GM21515 (cell line): Measurements from ENCODE around the gene SYNPO2.
"Not testable (repeated sequence)": the region's sequence is repeated elsewhere in the genome, so short reads cannot be mapped to it uniquely, and the experiment has no call there.

ENCODE experiments used
- ATAC-seq: cut with Tn5 transposase; IDR thresholded peaks from one replicate; pipeline ENCODE4 v1.9.1; 2021; ENCODE audit not compliant: unreplicated experiment

SYNPO2 gene

GRCh38 chr4:119027811-119028210 is 139.2 kb downstream of the SYNPO2 start:
- ATAC-seq, result no peak

DNA sequence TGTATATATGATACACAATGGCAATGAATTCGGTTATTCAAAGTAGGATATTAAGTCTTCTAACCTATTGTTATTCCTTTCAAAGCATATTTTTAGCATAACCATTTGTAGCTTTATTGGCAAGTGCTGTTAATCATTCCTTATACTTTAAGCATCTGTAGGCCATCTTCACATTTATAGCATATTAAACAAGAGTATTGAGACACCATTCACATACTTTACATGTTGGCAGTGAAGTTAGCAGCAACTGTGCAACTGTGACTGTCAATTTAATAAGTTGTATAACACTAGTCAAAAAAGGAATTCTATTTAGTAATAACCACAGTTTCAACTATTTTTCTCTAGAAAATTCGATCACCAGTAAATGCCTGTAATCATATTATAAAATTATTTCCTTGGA is 139.6 kb downstream of the SYNPO2 start:
- no peak for ATAC-seq

GRCh38 chr4:119029847-119030535 is 141.3 kb downstream of the SYNPO2 start:
- ATAC-seq, result no peak

DNA sequence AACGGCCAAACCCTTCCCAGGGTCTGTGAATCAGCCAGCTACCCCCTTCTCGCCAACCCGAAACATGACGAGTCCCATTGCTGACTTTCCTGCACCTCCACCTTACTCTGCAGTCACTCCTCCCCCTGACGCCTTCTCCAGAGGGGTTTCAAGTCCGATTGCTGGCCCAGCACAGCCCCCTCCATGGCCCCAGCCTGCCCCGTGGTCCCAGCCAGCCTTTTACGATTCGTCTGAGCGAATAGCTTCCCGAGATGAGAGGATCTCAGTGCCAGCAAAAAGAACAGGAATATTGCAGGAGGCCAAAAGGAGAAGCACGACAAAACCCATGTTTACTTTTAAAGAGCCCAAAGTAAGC is 141.9 kb downstream of the SYNPO2 start:
- ATAC-seq, result no peak

- no peak for ATAC-seq
Observed at GRCh38 chr4:119031218-119031617, 142.6 kb downstream of the SYNPO2 start.

DNA sequence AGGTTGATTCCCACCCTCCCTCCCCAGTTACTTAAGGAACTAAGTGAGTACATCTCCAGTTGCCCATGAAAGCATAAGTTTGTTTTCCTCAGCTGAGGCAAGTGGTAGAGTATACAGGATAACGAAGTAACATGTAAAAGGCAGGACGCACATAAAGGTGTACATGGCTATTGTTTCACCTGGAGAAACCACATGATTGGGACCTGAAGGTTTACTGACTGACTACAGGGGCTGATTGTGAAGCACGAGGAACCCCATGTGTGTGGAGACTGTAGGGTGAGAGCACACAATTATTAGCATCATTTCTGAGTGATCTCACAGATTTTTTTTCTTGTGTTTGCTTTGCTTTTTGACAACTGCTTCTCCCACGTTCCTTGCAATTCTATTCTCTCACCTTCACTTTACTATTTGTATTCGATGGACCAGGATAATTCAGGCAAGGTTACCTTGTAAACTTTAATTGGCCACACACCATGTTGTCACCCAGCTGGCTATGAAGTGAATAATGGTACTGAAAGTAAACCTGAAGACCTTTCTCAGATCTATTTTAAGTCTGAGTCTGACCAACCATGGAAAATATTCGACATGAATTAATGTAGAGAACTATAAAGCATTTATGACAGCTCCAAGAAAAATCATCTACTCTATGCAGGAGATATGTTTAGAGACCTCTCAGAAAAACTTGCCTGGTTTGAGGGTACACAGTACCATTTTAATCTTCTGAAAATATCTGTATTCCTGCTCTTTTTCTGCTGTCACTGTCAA is 144.4 kb downstream of the SYNPO2 start:
- no peak for ATAC-seq

DNA sequence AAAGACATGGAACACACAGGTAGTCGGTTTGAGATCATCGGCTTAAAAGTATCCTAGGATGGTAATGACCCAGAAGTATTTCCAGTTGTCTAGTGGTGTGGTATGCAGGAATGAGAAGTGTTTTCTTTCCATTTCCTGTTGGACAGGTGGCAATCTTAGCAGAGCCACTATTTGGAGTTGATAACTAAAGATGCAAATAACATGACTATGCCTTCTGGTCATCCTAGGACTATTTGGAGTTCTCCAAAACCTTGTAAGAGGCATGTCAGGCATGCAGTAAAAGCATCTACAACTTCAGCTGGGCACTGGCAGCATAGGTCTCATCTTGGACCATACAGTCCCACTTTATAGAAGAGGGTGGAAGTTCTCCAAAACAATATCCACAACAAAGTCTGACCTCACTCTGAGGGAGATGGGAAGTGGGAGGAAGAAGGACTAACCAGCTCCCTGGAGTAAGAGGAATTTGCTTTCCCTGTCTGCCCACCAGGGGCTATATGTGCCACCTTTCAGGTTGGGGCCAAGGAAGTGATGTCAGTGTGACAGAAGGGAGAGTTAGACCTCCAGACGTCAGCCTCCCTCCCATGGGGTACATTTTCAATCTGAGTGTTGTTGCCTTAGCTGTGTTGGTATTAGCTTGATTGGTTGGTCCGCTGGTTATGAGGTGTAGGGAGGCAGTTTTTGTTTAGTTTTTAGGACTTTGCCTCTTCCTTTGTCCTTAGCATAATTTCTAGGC is 145.8 kb downstream of the SYNPO2 start:
- no peak for ATAC-seq

- no peak for ATAC-seq
Observed at GRCh38 chr4:119035951-119036737, 147.5 kb downstream of the SYNPO2 start.

GRCh38 chr4:119037709-119038108 is 149.1 kb downstream of the SYNPO2 start:
- no peak for ATAC-seq

GRCh38 chr4:119038116-119038841 is 149.6 kb downstream of the SYNPO2 start:
- ATAC-seq, result peak; percentile 51

DNA sequence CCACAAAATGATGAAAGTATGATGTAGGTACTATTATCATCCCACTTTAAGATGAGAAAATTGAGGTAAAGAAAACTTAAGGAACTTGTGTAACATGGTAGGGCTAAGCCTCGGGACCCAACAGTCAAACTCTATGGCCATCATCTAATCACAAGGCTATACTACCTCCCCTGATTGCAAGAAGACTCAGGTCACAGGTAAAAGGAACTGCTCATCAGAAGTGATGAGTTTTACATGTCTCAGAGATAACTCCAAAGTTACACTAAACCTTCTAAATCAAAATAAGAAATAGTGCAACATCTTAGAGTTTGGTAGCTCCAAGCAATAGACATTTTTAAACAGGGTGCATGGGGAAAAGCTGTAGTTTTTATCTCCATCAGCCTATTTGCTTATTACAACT is 150.5 kb downstream of the SYNPO2 start:
- no peak for ATAC-seq

- no peak for ATAC-seq
Observed at GRCh38 chr4:119039779-119040178, 151.1 kb downstream of the SYNPO2 start.

- no peak for ATAC-seq
Observed at GRCh38 chr4:119040261-119040660, 151.6 kb downstream of the SYNPO2 start.

- no peak for ATAC-seq
Observed at GRCh38 chr4:119040694-119041185, 152.1 kb downstream of the SYNPO2 start.

DNA sequence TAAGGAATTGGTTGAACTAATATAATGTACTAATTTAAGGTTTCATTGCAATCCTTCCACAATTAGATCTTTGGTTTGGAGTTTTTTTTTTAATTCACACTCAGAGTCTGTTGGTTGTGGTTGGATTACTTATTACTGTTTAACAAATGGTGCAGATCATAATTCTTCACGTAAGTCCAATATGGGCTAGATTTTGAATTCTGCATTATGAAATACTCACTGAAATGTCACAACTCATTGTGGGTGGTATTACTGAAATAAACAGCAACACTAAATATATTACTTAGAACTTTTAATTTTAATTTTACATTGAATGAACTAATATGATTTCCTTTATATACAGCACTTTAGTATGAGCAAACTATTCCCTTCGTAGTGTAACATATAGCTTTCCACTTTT is 152.7 kb downstream of the SYNPO2 start:
- ATAC-seq, result no peak

DNA sequence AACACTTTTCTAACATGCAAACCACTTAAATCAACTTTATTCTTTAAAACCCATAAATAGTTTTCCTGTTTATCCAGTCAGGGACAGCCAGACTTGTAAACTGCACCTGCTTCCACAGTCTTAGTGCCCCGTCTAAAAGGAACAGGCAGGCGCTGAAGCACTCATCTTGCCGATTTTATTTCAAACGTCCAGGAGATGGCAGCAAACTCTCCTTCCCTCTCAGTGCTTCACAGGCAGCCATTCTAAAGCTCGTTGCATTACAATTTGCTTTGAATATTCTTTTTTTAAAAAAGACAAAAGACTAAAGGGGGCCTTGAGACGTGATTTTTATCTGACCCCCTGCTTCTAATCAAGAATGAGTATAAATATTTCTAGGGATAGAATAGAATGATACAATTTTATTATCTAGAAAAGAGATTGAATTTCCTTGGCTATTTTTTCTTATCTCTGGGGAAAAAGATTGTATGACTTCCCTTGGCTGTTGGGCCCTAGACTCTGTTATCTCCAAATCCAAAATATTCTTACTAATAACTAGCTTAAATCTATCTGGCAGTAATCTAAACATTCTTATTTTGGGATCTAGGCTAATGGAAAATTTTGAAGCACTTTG is 153.4 kb downstream of the SYNPO2 start:
- peak; percentile 83 for ATAC-seq

- ATAC-seq, result no peak
Observed at GRCh38 chr4:119046263-119046662, 157.6 kb downstream of the SYNPO2 start.

DNA sequence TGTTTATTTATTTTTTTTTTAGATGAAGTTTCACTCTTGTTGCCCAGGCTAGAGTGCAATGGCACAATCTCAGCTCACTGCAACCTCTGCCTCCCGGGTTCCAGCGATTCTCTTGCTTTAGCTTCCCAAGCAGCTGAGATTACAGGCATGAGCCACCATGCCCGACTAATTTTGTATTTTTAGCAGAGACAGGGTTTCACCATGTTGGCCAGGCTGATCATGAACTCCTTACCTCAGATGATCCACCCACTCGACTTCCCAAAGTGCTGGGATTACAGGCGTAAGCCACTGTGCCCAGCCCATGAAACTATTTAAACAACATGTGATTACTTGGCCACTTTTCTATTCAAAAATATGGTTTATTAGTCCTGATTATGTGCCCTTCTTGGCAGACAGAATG is 158.4 kb downstream of the SYNPO2 start:
- ATAC-seq, result not testable (repeated sequence)

- no peak for ATAC-seq
Observed at GRCh38 chr4:119048446-119048845, 159.8 kb downstream of the SYNPO2 start.

GRCh38 chr4:119049342-119049741 is 160.7 kb downstream of the SYNPO2 start:
- no peak for ATAC-seq
